22Rv1 (cell line): Measurements from ENCODE around the gene TSPAN12.
A peak's percentile ranks its signal among the peaks of the same experiment; 100 is the strongest.

Experiments
- H3K27ac ChIP-seq: fragments of 450-650 bp; 2 replicates; pipeline ENCODE4 v1.5.1; 2017
- CTCF ChIP-seq: fragments of 450-650 bp; IDR thresholded peaks from 2 replicates; pipeline ENCODE4 v1.5.1; 2017; ENCODE audit warnings: mild to moderate bottlenecking
- ZFX ChIP-seq: fragments of 450-650 bp; IDR thresholded peaks from 2 replicates; pipeline ENCODE4 v1.6.1; 2017; ENCODE audit warnings: antibody characterized with exemption, borderline replicate concordance

The TSPAN12 gene

GRCh38 chr7:120775755-120776154 lies 82.2 kb downstream of the TSPAN12 start:
- TF ChIP-seq ZFX, result no peak
- no peak for TF ChIP-seq CTCF
- no peak overlapping the region for H3K27ac ChIP-seq

GRCh38 chr7:120774481-120774880 lies 83.5 kb downstream of the TSPAN12 start:
- TF ChIP-seq ZFX (no peak), CTCF (no peak)

GRCh38 chr7:120770206-120770605 lies 87.7 kb downstream of the TSPAN12 start:
- TF ChIP-seq CTCF, result no peak
- TF ChIP-seq ZFX, result no peak
- no peak overlapping the region for H3K27ac ChIP-seq

More at GRCh38 chr7:120774481-120774880, 83.5 kb downstream of the TSPAN12 start:
- no peak overlapping the region for H3K27ac ChIP-seq

- TF ChIP-seq CTCF, result no peak
- no peak for TF ChIP-seq ZFX
- no peak overlapping the region for H3K27ac ChIP-seq
These were observed 97.1 kb downstream of the TSPAN12 start for GRCh38 chr7:120760851-120761250.

GRCh38 chr7:120760050-120760449 lies 97.9 kb downstream of the TSPAN12 start:
- no peak overlapping the region for H3K27ac ChIP-seq
- TF ChIP-seq ZFX, result no peak
- TF ChIP-seq CTCF, result no peak

GRCh38 chr7:120743128-120743527 lies 114.8 kb downstream of the TSPAN12 start:
- TF ChIP-seq CTCF (no peak), ZFX (no peak)

GRCh38 chr7:120742372-120742771 lies 115.6 kb downstream of the TSPAN12 start:
- H3K27ac ChIP-seq, result peak overlapping the region; percentile 60
- TF ChIP-seq ZFX (no peak), CTCF (no peak)

More at GRCh38 chr7:120743128-120743527, 114.8 kb downstream of the TSPAN12 start:
- H3K27ac ChIP-seq, result peak overlapping the region; percentile 60
